Activated B cell treated with CpG ODN at 0.5 μM for 24 hours (primary cell): ENCODE measurements around the gene STIL. TPM values are rescaled to one million over a fixed set of nuclear protein-coding genes. Genes with fewer than 3 reads are reported as not detected.

Source experiments
- ATAC-seq: fragments of 200-7000 bp; cut with Tn5 transposase; one replicate; pipeline ENCODE4 v1.10.0; 2021; ENCODE audit warnings: low read depth, mild to moderate bottlenecking, moderate library complexity
- CTCF ChIA-PET: fragments of 350-600 bp; sonication (Branson Sonifier 250); formaldehyde crosslinking; loops from one replicate; lab custom pipeline; 2021; ENCODE audit warnings: antibody characterized with exemption; lab: Charles Lee
- POLR2A ChIA-PET: fragments of 350-600 bp; sonication (Branson Sonifier 250); formaldehyde crosslinking; loops from one replicate; lab custom pipeline; 2021; ENCODE audit warnings: antibody characterized with exemption; lab: Charles Lee
- DNase-seq: peaks from one replicate; pipeline ENCODE4 v3.0.0; 2022
- H3K27ac Mint-ChIP-seq: one replicate; pipeline ENCODE4 v1.8.0; 2020; ENCODE audit warnings: mixed read lengths
- H3K27me3 Mint-ChIP-seq: one replicate; pipeline ENCODE4 v1.8.0; 2021; ENCODE audit warnings: mixed read lengths
- H3K36me3 Mint-ChIP-seq: one replicate; pipeline ENCODE4 v1.8.0; 2021; ENCODE audit warnings: low read depth, mixed read lengths
- H3K4me1 Mint-ChIP-seq: one replicate; pipeline ENCODE4 v1.8.0; 2021; ENCODE audit warnings: mixed read lengths
- H3K4me3 Mint-ChIP-seq: one replicate; pipeline ENCODE4 v1.8.0; 2020; ENCODE audit warnings: mild to moderate bottlenecking, mixed read lengths
- H3K9me3 Mint-ChIP-seq: one replicate; pipeline ENCODE4 v1.8.0; 2020; ENCODE audit warnings: mixed read lengths
- CTCF ChIP-seq: fragments of 200-600 bp; IDR thresholded peaks from one replicate; pipeline ENCODE4 v1.8.0; 2022; ENCODE audit warnings: antibody characterized with exemption, mild to moderate bottlenecking
- intact Hi-C: fragments of 100-400 bp; cut with micrococcal nuclease; formaldehyde crosslinking; loops from one replicate; pipeline ENCODE4 v1.15.1; 2024
- total RNA-seq: library from RNA; stranded (reverse); gene quantifications from 2 replicates; pipeline ENCODE4 v1.2.3, GENCODE V29; 2022

Gene STIL
- total RNA-seq, 1 donor from 2014 or later = 4.2 TPM

- intact Hi-C loops = no loop called here
- TF ChIP-seq CTCF = no peak
- ChIA-PET CTCF (interaction anchor here (1.6 kb wide), 1 partner anchor 22 kb away, joined by 3 read pairs; no protein-coding TSS in a partner anchor), POLR2A (no interaction called here)
- no peak overlapping the region for H3K27ac Mint-ChIP-seq
- H3K36me3 Mint-ChIP-seq = no peaks in the 10 kb centered on the region
- ATAC-seq (no peak), DNase-seq (no peak)
- no peak overlapping the region for H3K4me3 Mint-ChIP-seq
- H3K9me3 Mint-ChIP-seq = peaks cover 7% of the 10 kb centered on the region
- H3K27me3 Mint-ChIP-seq = peaks cover 38% of the 10 kb centered on the region
- H3K4me1 Mint-ChIP-seq = peaks cover 6% of the 10 kb centered on the region
These were observed 112.8 kb downstream of the STIL start for GRCh38 chr1:47201179-47201578.

Other genes with a start within 250 kb of the STIL start
- gene CYP4Z1, start 246.9 kb downstream of the STIL start, total RNA-seq = not detected in 2 replicates
- not detected in 2 replicates for gene CYP4A22, start 176.7 kb downstream of the STIL start, total RNA-seq
- not detected in 2 replicates for gene PDZK1IP1, start 124.1 kb downstream of the STIL start, total RNA-seq
- not detected in 2 replicates for gene TAL1, start 81.9 kb downstream of the STIL start, total RNA-seq
- gene CMPK1, start 19.6 kb upstream of the STIL start, total RNA-seq = 97.1 and 98.1 TPM in 2 replicates
- gene FOXE3, start 102.1 kb upstream of the STIL start, total RNA-seq = not detected in 2 replicates
- 0.10 and 0.20 TPM in 2 replicates for gene FOXD2, start 123.9 kb upstream of the STIL start, total RNA-seq